OCI-LY3 (cell line): ENCODE results near the gene GAL3ST1.

Experiments used
- H2AFZ ChIP-seq: fragments of 200-600, 300-600 bp; shearing (Covaris generic); 2 replicates; pipeline ENCODE4 v1.6.0; 2014; ENCODE audit warnings: antibody characterized with exemption, low read depth, low read length
- H3K27ac ChIP-seq: fragments of 200-600, 300-600 bp; sonication (generic); 2 replicates; pipeline ENCODE4 v1.5.1; 2014; ENCODE audit warnings: mild to moderate bottlenecking, low read length, moderate library complexity, mixed read lengths
- H3K27me3 ChIP-seq: fragments of 200-600, 300-600 bp; sonication (generic); 2 replicates; pipeline ENCODE4 v1.6.1; 2014; ENCODE audit warnings: low read depth, low read length, mixed read lengths
- H3K36me3 ChIP-seq: fragments of 200-600, 300-600 bp; sonication (generic); replicated peaks from 2 replicates; pipeline ENCODE3; 2014; ENCODE audit warnings: low read depth, low read length, mixed read lengths
- H3K4me1 ChIP-seq: fragments of 300-600, 200-600 bp; sonication (generic); 2 replicates; pipeline ENCODE4 v1.6.1; 2014; ENCODE audit warnings: low read length, mixed read lengths
- H3K4me2 ChIP-seq: fragments of 200-600, 300-600 bp; sonication (generic); 2 replicates; pipeline ENCODE4 v1.6.1; 2014; ENCODE audit warnings: low read length, mixed read lengths
- H3K4me3 ChIP-seq: fragments of 300-600, 200-600 bp; sonication (generic); 2 replicates; pipeline ENCODE4 v1.5.1; 2014; ENCODE audit warnings: antibody characterized with exemption, mild to moderate bottlenecking, low read length, moderate library complexity
- H3K79me2 ChIP-seq: fragments of 300-600, 200-600 bp; shearing (Covaris generic); 2 replicates; pipeline ENCODE4 v1.6.1; 2014; ENCODE audit warnings: mild to moderate bottlenecking, low read length, mixed read lengths
- H3K9ac ChIP-seq: fragments of 300-600, 200-600 bp; shearing (Covaris generic); 2 replicates; pipeline ENCODE4 v1.6.0; 2014; ENCODE audit warnings: mild to moderate bottlenecking, low read length, moderate library complexity
- H3K9me3 ChIP-seq: fragments of 200-600, 300-600 bp; shearing (Covaris generic); 2 replicates; pipeline ENCODE4 v1.6.1; 2014; ENCODE audit warnings: low read length, mixed read lengths; ENCODE audit not compliant: insufficient read depth
- H4K20me1 ChIP-seq: fragments of 200-600, 300-600 bp; sonication (generic); 2 replicates; pipeline ENCODE4 v1.6.1; 2016; ENCODE audit warnings: low read length, mixed read lengths; ENCODE audit not compliant: insufficient read depth
- EZH2phosphoT487 ChIP-seq: fragments of 200-600 bp; shearing (Covaris generic); IDR thresholded peaks from 2 replicates; pipeline ENCODE4 v1.6.1; 2018; ENCODE audit warnings: antibody characterized with exemption, mixed run types, low read depth
- TF ChIP-seq, protein P1 (sequence below): fragments of 200-600, 300-600 bp; sonication (generic); IDR thresholded peaks from 2 replicates; pipeline ENCODE4 v1.5.1; 2014; ENCODE audit warnings: antibody characterized with exemption, low read length, low read depth

Gene GAL3ST1

GRCh38 chr22:30531651-30532608, 42.5 kb downstream of the GAL3ST1 start:
- Histone ChIP-seq H4K20me1 (no peaks in the 10 kb centered on the region), H3K79me2 (no peaks in the 10 kb centered on the region), H3K9me3 (no peaks in the 10 kb centered on the region), H2AFZ (no peak overlapping the region), H3K4me3 (no peak overlapping the region), H3K4me2 (no peak overlapping the region), H3K27me3 (no peaks in the 10 kb centered on the region), H3K9ac (no peak overlapping the region), H3K4me1 (no peaks in the 10 kb centered on the region), H3K36me3 (no peaks in the 10 kb centered on the region), H3K27ac (no peak overlapping the region)
- TF ChIP-seq, protein P1, sequence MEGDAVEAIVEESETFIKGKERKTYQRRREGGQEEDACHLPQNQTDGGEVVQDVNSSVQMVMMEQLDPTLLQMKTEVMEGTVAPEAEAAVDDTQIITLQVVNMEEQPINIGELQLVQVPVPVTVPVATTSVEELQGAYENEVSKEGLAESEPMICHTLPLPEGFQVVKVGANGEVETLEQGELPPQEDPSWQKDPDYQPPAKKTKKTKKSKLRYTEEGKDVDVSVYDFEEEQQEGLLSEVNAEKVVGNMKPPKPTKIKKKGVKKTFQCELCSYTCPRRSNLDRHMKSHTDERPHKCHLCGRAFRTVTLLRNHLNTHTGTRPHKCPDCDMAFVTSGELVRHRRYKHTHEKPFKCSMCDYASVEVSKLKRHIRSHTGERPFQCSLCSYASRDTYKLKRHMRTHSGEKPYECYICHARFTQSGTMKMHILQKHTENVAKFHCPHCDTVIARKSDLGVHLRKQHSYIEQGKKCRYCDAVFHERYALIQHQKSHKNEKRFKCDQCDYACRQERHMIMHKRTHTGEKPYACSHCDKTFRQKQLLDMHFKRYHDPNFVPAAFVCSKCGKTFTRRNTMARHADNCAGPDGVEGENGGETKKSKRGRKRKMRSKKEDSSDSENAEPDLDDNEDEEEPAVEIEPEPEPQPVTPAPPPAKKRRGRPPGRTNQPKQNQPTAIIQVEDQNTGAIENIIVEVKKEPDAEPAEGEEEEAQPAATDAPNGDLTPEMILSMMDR: no peak

- Histone ChIP-seq H3K27me3 (peaks cover 16% of the 10 kb centered on the region; the same call in 1 of the 2 replicates), H3K4me2 (no peak overlapping the region), H3K4me3 (no peak overlapping the region), H3K79me2 (no peaks in the 10 kb centered on the region), H2AFZ (no peak overlapping the region), H3K27ac (no peak overlapping the region), H3K9ac (no peak overlapping the region), H4K20me1 (no peaks in the 10 kb centered on the region), H3K4me1 (no peaks in the 10 kb centered on the region), H3K9me3 (no peaks in the 10 kb centered on the region), H3K36me3 (no peaks in the 10 kb centered on the region)
- TF ChIP-seq, protein P1: no peak
- TF ChIP-seq EZH2phosphoT487: no peak
Observed at GRCh38 chr22:30526656-30527055, 47.8 kb downstream of the GAL3ST1 start.

DNA sequence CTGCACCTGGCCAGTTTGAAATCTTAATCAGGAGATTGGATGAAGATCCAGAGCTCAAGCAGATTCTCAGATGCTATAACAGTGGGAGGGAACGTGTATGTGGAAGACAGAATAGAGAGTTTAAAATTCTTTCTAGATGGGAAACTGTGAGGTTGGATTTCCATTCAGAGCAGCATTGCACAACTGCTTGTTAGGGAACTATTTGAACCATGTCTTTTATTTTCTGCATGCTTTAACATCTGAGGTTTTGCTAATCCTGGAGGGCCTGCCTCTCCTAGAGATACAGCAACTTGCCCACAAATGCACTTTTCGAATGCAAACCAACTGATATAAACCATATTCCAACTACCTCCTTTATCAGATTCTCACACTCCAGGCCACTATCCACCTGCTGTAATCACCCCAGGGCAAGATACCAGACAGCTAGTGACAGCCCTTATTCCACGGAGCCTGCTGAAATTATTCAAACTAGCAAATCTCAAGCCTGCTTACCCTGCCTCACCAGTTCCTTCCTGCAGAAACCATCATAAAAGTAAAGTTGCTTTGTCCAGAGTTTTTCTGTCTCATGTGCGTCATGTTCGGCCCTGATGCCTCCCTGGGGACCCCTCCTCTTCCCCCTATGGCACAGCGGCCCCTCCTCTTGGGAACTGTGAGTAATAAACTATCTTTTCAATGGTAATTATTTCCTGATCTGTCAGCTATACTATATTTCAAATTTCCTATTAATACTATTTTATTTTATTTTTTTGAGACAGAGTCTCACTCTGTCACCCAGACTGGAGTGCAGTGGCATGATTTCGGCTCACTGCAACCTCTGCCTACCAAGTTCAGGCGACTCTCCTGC, 50.6 kb downstream of the GAL3ST1 start:
- H3K27me3 ChIP-seq: peaks cover 16% of the 10 kb centered on the region; the same call in 1 of the 2 replicates
- no peaks in the 10 kb centered on the region for H4K20me1 ChIP-seq
- no peaks in the 10 kb centered on the region for H3K9me3 ChIP-seq
- no peak overlapping the region for H3K27ac ChIP-seq
- no peaks in the 10 kb centered on the region for H3K79me2 ChIP-seq
- H3K4me3 ChIP-seq: no peak overlapping the region
- TF ChIP-seq, protein P1: no peak
- TF ChIP-seq EZH2phosphoT487: no peak
- H3K36me3 ChIP-seq: no peaks in the 10 kb centered on the region
- no peak overlapping the region for H2AFZ ChIP-seq
- no peaks in the 10 kb centered on the region for H3K4me1 ChIP-seq
- H3K4me2 ChIP-seq: no peak overlapping the region
- no peak overlapping the region for H3K9ac ChIP-seq
